GM23338 (cell line): ENCODE data around the gene SCAPER.

Experiments used
- EZH2 ChIP-seq: fragments of 200-600 bp; sonication (generic); IDR thresholded peaks from one replicate; pipeline ENCODE4 v1.8.0; 2017; ENCODE audit warnings: antibody characterized with exemption, mild to moderate bottlenecking, low read depth; ENCODE audit not compliant: unreplicated experiment
- REST ChIP-seq: IDR thresholded peaks from one replicate; pipeline ENCODE4 v1.6.1; 2018; ENCODE audit warnings: antibody characterized with exemption; ENCODE audit not compliant: unreplicated experiment

GRCh38 chr15:76467136-76467535 is 438.0 kb downstream of the SCAPER start:
- TF ChIP-seq REST (no peak), EZH2 (no peak)
